ENCODE results near the gene STK40.

The STK40 gene

DNA sequence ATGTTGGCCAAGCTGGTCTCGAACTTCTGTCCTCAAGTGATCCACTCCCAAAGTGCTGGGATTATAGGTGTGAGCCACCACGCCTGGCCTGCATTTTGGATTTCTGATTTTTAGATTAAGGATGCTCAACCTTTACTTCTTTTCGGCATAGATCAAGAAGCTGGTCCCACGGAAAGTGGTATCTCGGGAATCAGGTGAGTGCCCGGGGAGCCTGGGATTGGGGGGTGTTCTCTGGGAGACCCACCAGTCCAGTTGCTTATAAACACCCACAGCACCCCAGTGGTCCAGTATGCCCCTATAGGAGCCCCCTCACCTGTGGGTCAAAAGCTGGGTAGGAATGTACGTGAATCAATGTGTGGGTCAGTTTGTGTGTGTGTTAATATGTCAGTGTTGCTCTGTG, 76.3 kb downstream of the STK40 start:
- DNase-seq (ENCODE audit: low spot score): no peak

DNA sequence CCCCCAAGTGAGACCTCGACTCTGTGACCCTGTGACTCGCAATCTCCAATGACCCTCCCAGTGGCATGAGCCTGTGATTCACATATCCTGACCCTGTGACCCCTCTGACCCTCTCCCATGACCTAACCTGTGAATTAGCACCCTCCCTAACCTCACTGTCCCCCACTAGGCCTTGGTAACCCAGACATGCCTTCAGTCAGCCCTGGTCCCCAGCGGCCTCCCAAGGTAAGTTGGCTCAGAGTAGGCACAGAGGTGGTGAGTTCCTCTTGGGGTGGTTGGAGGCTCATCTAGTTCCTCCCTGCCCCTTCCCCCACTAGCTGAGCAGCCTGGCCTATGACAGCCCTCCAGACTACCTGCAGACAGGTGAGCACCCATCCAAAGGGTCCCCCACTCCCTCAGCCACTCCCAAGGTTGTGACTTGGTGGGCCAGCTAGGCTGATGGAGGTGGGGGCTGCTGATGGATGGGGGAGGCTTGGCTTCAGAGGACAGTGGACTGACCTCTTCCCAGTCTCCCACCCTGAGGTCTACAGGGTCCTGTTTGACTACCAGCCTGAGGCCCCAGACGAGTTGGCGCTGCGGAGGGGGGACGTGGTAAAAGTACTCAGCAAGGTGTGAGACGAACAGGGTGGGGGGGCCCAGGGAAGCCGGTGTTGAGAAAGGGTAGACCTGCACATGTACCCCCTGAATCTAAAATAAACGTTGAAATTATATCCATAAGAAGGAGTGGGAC, 78.0 kb downstream of the STK40 start:
- DNase-seq (ENCODE audit: low spot score): no peak

DNA sequence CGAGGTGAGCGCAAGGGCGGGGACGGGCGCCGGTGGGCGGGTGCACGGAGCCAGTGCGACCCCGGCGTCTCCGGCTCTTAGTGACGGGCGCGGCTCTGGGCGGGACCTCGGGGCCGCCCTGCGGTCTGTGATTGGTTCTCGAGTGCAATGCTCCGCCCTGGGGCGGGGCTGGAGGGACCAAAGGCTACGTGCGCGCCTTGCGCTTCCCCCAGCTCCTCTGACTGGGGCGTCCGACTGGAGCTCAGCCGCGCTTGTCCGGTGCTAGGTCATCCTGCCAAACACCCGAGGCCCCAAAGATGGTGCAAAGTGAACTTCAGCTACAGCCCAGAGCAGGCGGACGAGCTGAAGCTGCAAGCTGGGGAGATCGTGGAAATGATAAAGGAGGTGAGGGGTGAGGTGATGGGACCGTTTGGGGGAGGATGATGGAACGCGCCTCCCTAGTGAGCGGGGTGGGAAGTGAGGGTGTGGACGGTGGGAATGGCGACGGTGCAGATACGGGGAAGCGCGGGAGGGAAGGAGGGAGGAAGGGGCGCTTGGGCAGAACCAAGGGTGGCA, 78.7 kb downstream of the STK40 start:
- peak; percentile 96 for DNase-seq (ENCODE audit: low spot score)

DNA sequence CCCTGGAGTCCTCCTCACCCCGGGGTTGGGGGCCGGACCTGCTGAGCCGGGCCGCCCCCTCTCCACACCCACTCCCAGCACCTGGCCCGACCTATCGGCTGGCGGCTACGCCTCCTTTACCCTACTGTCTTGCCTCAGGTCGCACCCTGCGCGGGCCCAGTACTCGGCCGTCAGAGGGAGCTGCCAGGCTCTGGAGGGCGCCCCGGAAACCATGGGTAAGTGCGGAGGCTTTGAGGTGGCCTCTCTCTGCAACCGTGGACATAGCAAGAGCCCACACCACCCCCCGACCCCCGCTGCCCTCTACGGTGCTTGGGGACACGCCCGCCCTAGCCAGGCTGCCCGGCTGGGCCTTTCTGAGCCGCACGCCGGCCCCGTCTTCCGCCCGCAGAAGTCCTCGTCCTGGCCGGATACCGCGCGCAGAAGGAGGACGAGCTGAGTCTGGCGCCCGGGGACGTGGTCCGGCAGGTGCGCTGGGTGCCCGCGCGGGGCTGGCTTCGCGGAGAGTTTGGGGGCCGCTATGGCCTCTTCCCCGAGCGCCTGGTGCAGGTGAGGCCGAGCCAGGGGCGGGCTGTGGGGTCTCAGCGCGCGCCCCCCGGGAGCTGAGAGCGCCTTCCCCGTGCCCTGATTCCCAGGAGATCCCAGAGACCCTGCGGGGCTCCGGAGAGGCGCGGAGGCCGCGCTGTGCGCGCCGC, 79.4 kb downstream of the STK40 start, which contains the start of gene SH3D21:
TSS of gene SH3D21 (plus strand) at position 159 of the 692 bp plus-strand sequence. CDS start at position 212, 53 bp downstream.
- DNase-seq (ENCODE audit: low spot score): peak; percentile 65

DNA sequence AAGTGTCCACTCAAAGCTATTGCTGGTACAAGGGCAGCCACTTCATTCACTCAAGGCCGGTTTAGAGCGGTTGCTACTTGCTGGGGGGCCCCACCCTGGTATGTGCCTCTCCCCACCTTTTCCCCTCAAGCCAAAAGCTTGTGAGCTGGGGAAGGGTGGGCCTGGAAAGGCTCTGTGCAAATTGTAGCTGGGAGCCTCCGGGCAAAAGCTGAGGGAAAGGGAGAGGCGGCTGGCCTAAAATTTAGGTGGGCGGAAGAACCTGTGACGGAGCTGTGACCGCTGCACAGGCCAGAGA, 79.9 kb downstream of the STK40 start:
- no peak for DNase-seq (ENCODE audit: low spot score)

DNA sequence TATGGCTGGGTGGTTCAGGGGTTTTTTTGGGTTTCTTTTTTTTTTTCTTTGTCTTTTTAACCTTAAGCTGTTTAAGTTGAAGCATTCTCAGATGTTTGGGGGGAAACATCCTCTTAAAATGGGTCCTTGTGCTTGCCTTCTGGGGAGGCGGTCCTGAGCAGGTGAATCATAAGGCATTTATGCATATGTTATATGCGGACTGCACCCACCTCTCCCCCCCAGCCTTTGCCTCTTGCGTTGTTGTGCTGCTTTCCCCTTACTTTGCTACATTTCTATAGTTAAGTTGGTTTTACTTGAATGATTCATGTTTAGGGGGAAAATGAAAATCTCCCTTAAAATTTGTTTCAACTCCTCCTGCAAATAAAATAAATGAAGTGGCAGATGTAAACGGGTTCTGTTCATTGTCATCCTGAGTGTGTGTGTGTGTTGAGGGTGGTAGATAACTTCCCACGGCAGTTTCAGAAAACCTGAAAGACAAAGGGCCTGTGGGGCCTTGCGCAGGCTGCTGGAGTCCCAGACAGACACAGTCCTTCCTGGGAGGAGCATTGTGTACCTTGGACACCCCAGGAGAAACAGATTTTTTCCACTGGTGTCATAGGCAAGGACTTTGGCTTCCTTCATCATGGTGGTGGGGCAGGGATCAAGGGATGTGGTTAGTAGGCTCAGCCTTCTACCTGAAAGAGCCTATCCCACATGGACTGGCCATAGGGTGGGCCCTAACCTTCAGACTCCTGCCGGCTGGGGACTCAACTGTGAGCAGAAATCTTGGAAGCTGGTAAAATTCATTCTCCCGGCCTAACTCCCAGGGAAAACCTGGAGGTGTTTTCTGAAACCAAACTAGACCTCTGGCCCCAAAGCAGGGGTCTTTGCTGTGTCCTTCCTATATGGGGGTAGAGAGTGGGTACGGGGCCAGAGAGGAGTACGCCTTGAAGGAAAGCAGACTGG, 80.5 kb downstream of the STK40 start:
- DNase-seq (ENCODE audit: low spot score): peak; percentile 39

DNA sequence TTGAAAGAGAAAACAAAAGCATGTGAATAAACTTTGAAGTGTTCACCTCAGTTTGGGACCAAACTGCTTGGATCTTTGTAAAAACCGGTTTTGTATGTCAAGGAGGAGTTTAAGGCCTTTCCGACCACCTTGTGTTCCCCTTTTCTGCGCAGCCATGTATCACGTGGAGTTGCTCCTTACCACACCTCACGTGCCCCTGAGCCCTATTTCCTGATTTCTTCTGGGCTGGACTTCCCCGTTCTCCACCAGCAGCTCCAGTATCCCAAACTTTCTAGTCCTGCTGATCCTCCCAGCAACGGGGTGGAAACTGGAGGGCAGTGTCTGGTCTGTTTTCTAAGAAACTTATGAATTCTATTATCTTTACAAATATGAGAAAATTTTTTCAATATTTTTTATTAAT, 81.2 kb downstream of the STK40 start:
- no peak for DNase-seq (ENCODE audit: low spot score)

DNA sequence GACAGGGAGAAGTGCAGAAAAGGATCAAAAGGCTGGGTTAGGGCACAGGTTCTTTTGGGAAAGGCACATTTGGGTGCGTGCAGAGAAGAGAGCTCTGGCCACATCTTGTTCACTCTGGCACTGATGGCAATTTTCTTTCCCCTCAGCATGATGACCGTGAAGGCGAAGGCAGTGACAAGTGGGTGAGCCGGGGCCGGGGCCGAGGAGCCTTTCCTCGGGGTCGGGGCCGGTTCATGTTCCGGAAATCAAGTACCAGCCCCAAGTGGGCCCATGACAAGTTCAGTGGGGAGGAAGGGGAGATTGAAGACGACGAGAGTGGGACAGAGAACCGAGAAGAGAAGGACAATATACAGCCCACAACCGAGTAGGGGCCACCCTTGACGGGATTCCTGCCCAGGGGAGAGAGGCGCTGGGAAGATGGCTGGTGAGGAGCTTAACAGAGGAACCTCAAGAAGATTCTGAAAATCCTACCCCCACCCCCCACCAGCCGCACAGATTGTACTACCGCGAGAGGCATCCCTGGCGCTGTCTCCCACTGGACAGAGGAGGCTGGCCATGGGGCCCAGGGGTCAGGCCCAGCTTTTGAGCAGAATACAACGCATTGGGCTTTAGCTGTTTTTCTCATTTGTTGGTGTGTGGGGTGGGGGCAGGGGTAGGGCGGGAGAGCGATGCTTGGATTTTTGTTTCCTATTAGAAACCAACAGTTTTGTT, 81.9 kb downstream of the STK40 start:
- DNase-seq (ENCODE audit: low spot score): no peak

DNA sequence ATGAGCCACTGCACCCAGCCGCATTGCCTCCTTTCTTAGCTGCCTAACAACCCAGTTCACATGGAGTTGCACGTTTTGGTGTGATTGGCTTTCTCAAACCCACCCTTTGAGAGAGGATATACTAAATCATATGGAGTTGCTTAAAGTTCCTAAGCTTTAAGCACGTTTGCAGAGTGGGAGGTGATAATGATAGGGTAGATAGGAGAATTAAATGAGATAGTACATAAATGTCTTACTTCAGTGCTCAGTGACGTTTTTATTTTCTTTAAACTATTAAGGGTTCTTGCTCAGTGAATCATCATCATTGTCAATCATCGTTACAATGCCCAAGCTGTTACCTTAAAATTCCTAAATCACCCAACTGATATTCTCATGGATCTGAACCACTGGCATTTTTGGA, 82.5 kb downstream of the STK40 start:
- no peak for DNase-seq (ENCODE audit: low spot score)

DNA sequence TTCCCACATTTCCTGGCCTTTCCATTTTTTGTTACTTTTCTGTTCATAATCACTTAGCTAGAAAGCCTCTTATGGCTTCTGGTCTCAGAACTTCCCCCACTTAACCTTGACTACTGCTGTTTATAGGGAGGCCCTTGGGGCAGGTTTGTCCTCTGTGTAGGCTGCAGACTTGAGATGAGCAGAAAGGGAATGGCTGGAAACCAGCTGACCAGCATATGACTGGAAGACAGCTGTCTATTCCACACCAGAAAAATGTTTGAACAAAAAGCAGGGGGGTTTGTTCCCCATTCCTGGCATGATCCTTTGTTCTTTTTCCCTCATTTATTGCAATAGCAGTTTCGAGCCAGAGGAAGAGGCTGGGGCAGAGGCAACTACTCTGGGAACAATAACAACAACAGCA, 84.5 kb downstream of the STK40 start:
- no peak for DNase-seq (ENCODE audit: low spot score)

DNA sequence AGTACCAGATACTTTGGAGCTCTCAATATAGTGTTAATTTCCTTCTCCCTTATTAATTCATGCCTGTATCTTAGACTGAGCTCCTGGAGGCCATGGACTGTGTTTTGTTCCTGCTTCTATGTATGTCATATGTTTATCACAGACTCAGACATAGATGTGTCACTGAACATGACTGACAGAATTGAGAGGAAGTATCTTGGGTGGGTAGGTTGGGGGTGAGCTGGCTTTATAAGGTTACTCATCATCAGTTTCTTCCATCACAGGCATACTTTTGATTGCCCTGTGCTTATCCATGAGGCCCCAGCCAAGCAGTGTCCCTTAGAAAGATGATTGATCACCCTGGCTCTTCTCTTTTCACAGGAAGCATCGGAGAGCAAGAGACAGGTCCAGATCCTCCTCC, 85.2 kb downstream of the STK40 start:
- DNase-seq (ENCODE audit: low spot score): peak; percentile 92

DNA sequence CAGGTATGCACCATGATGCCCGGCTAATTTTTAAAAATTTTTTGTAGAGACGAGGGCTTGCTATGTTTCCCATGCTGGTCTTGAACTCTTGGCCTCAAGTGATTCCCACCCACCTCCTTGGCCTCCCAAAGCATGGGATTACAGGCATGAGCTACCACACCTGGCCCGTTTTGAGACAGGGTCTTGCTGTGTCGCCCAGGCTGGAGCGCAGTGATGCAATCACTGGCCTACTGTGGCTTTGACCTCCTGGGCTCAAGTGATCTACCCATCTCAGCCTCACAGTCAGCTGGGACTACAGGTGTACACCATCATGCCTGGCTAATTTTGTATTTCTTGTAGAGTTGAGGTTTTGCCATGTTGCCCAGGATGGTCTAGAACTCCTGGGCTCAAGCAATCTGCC, 87.1 kb downstream of the STK40 start:
- no peak for DNase-seq (ENCODE audit: low spot score)

DNA sequence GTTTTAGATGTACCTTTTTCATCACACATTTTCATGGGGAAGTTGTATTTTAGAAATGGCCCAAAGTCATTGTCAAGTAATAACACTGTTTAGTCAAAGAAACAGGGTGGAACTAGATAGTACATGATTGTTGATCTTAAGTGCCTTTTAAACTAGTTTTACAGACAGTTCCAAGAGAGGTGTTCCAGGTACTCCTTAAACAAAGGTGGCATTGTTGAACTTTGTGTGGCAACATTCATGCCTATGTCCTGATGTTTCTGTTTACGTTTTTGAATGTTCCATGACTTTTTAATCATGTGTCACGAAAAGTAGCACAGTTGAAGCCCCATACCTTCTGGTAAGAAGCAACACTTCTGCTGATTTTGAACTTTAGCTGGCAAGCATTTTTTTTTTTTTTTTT, 88.7 kb downstream of the STK40 start:
- no peak for DNase-seq (ENCODE audit: low spot score)

DNA sequence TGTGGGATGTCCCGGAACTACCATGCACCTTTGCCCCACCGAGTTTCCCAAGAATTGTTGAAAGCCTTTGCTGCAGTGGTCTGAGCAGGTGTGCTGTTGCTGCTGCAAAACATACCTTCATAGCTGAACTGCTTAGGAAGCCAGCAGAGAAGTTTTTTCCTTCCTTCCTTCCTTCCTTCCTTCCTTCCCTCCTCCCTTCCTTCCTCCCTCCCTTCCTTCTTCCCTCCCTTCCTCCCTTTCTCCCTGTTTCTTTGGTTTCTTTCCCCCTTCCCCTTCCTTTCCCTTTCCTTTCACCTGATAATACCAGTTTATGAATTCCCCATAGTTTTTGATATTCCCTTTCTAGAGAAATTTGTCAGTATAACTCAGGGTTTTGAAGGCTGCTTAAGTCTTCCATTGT, 90.3 kb downstream of the STK40 start:
- no peak for DNase-seq (ENCODE audit: low spot score)
